ENCODE data around the gene CCDC51.
A peak's percentile ranks its signal among the peaks of the same experiment; 100 is the strongest.

The CCDC51 gene

GRCh38 chr3:48400824-48401433 is 39.0 kb downstream of the CCDC51 start:
- peak; percentile 74 for DNase-seq (ENCODE audit: low read depth)
- TF ChIP-seq CTCF (conservative IDR thresholded peaks at IDR 0.05; ENCODE audit: low read depth, low read length), result peak; percentile 88
- H3K4me3 ChIP-seq (ENCODE audit: low read depth, low read length), result no peak overlapping the region

GRCh38 chr3:48399387-48400172 is 40.3 kb downstream of the CCDC51 start:
- no peak for TF ChIP-seq CTCF (conservative IDR thresholded peaks at IDR 0.05; ENCODE audit: low read depth, low read length)
- no peak for DNase-seq (ENCODE audit: low read depth)

GRCh38 chr3:48398701-48399386 is 41.1 kb downstream of the CCDC51 start:
- no peak for TF ChIP-seq CTCF (conservative IDR thresholded peaks at IDR 0.05; ENCODE audit: low read depth, low read length)
- no peak for DNase-seq (ENCODE audit: low read depth)

More at GRCh38 chr3:48399387-48400172, 40.3 kb downstream of the CCDC51 start:
- no peak overlapping the region for H3K4me3 ChIP-seq (ENCODE audit: low read depth, low read length)

DNA sequence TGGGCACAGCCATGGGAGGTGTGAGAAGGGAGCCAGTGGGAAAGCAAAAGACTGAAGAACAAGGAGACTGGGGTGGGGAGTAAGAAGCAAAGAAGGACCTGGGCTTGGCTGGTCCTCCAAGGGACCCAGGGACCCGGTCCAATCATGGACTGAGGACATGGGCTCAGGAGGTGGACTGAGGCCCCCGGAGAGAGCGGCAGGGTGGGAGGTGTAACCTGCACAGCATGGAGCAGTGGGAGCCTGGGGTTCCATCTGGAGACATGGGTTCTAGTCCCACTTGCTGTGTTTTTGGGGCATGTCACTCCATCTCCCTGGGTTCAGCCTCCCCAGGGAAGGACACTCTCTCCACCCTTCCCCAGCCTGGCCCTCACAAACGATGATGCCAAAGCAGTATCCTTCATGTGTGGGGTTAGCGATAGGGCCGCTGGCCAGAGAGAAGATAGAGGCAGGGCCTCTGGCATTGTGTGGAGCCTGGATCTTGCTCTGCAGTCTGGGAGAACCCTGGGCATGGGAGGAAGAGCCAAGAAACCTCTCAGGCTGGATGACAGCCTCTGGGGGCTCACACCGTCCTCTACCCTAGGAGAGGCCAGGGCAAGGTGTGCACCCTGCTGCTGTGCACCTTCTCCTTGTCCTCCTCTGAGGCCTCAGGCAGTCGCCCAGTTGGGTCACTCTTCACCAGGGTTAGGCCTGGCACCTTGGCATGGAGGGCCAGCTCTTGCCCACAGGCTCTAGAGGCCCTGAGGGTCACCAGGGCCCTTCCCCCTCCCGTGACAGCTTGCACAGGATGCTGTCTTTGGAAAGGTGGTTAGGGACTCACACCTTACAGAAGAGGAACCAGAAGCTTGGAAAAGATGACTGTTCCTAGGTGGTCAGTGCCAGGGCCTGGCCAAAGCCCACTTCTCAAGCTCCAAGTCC is 41.9 kb downstream of the CCDC51 start:
- no peak for DNase-seq (ENCODE audit: low read depth)
- no peak overlapping the region for H3K4me3 ChIP-seq (ENCODE audit: low read depth, low read length)
- no peak for TF ChIP-seq CTCF (conservative IDR thresholded peaks at IDR 0.05; ENCODE audit: low read depth, low read length)

More at GRCh38 chr3:48398701-48399386, 41.1 kb downstream of the CCDC51 start:
- no peak overlapping the region for H3K4me3 ChIP-seq (ENCODE audit: low read depth, low read length)

GRCh38 chr3:48395714-48396113 is 44.2 kb downstream of the CCDC51 start:
- no peak overlapping the region for H3K4me3 ChIP-seq (ENCODE audit: low read depth, low read length)
- DNase-seq (ENCODE audit: low read depth), result no peak
- no peak for TF ChIP-seq CTCF (conservative IDR thresholded peaks at IDR 0.05; ENCODE audit: low read depth, low read length)

DNA sequence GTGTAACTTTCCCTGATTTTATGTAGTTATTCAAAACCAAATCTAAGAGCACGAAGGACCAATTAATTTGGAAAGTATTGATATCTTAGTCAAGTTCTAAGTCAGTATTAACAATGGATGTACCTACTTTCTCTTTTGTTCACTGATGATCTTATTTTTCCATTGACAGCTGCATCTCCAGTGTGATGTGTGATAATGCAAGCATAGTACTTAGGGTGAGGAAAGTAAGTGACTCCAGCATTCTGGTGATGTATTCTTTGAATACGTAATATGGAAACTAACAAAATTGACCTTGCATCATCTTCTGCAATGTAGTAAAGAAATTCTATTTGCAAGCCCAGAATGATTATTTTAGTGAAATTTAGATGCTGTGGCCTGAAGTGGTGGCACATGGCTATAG is 45.5 kb downstream of the CCDC51 start:
- H3K4me3 ChIP-seq (ENCODE audit: low read depth, low read length), result no peak overlapping the region
- DNase-seq (ENCODE audit: low read depth), result no peak
- no peak for TF ChIP-seq CTCF (conservative IDR thresholded peaks at IDR 0.05; ENCODE audit: low read depth, low read length)

All from choroid plexus epithelial cell (primary cell).